ELF-1 (cell line): ENCODE data around the gene C16orf86.

Experiments
- DNase-seq: peaks from one replicate; pipeline ENCODE4 v3.0.0-alpha.2; 2016; ENCODE audit warnings: low read depth, low spot score

Gene C16orf86, protein sequence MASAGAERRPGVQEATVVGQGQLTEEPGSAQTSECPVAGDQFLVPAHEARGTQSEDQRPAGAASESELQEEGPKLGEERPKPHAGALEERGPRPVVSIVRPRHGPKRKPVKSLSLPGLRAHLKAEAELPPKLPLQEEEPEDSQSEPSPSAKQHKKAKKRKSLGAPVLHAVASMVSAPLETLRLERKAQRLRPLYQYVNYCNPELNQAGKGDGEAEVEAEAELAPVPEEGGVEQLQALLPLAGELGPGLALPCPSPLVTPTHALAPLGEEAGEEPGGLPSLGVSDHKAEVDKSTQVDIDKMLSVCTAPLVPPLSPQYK

DNA sequence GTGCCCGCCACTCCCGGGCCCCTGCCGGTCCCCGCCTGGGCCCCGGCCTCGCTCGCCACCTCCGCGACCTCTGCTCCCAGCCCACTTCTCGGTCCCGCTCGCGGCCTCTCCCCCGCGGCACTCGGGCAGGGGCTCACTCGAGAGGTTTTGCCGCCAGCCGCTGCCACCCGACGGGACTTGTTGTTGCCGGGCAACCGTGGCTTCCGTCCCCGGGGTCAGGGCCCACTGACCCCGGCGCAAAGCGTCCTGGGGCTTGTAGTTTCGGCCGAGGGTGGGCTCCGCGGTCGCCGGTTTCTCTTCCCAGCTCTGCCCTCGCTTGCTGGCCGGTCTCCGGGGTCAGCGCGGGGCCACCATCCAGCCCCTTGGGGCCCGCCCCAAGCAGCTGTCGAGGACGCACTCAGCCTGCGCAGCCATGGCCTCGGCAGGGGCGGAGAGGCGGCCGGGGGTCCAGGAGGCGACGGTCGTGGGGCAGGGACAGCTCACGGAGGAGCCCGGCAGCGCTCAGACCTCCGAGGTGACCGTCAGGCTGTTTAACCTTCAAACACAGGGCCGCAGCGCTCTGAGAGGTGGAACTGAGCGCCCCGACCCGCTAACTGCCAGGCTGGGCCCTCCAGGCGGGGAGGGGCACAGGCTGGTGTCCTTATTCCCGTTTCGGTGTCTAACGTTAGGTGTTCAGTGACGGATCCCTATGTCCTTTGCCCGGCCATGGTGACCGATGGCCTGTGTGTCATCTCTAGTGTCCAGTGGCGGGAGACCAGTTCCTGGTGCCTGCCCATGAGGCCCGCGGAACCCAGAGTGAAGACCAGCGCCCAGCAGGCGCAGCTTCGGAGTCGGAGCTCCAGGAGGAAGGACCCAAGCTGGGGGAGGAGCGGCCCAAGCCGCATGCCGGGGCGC lies at the start of gene C16orf86, which contains the start of gene ENKD1:
Gene C16orf86, plus strand, starts transcription at position 256 of the 894 bp plus-strand sequence. Its CDS starts 157 bp downstream, at position 413.
Gene ENKD1, minus strand, starts transcription at position 192 of the 894 bp plus-strand sequence. CDS start 308 bp downstream, outside the sequence.
- peak; percentile 83 for DNase-seq

DNA sequence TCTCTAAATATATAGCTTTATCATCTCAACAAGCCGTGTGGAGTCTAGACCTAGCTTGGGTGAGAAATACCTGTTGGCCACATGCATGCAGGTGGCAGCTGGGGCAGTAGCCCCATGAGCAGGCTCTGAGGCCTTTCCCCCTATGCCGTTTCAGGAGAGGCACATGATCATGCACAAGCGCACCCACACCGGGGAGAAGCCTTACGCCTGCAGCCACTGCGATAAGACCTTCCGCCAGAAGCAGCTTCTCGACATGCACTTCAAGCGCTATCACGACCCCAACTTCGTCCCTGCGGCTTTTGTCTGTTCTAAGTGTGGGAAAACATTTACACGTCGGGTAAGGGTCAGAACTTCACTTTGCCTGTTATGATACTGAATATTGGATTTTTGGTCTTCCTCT lies 38.4 kb upstream of the C16orf86 start:
- DNase-seq = no peak

DNA sequence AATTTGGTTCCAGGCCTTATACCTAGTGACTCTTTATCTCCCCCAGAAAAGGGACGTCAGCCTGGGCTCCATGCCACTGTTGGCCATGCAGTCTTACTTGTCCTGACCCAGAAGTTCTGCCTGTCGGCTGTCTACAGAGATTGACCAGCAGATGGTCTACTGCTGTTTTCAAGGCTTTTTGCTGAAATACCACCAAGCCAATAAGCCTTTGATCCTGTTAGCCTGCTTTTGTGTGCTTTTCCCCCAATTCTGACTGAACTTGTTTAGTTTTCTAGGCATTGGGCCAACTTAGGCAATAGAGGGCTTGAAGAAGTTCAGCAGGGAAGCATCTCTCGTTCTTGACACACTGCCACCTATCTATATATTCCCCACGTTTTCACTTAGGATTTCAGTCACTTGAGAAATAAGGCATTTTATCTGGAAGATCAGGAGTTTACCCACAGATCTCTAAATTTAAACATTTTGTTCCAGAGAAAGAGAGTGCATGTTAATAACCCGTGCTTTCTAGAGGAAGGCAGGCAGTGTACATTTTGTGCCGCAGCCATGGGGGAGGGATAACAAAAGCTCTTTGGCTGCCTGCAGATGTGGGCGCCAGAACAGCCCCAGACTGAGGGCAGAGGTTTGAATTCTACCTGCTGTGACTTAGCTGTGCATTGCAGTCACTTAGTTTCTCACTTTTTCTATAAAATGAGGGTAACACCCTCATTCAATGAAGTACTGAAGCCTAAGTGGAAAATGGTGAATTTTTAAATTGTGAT lies 34.0 kb upstream of the C16orf86 start:
- no peak for DNase-seq

DNA sequence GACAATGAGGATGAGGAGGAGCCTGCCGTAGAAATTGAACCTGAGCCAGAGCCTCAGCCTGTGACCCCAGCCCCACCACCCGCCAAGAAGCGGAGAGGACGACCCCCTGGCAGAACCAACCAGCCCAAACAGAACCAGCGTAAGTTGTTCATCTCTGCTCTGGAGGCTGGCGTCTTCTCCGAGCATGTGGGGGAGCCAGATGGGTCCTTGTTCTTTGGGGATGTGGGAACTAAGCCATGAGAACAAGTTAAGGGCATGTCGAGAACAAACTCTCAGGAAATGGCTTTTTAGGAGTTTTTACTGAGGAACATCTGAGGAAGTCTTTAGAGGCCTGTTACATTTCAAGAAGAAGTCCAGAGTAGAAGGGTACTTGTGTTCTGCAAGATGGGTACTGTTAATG lies 29.9 kb upstream of the C16orf86 start:
- no peak for DNase-seq

DNA sequence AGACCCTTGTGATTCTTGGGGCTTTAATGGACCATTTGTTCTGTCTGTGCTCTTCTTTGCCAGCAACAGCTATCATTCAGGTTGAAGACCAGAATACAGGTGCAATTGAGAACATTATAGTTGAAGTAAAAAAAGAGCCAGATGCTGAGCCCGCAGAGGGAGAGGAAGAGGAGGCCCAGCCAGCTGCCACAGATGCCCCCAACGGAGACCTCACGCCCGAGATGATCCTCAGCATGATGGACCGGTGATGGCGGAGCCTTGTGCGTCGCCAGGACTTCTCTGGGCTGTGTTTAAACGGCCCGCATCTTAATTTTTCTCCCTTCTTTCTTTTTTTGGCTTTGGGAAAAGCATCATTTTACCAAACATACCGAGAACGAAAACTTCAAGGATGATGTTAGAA lies 29.0 kb upstream of the C16orf86 start:
- DNase-seq = no peak

DNA sequence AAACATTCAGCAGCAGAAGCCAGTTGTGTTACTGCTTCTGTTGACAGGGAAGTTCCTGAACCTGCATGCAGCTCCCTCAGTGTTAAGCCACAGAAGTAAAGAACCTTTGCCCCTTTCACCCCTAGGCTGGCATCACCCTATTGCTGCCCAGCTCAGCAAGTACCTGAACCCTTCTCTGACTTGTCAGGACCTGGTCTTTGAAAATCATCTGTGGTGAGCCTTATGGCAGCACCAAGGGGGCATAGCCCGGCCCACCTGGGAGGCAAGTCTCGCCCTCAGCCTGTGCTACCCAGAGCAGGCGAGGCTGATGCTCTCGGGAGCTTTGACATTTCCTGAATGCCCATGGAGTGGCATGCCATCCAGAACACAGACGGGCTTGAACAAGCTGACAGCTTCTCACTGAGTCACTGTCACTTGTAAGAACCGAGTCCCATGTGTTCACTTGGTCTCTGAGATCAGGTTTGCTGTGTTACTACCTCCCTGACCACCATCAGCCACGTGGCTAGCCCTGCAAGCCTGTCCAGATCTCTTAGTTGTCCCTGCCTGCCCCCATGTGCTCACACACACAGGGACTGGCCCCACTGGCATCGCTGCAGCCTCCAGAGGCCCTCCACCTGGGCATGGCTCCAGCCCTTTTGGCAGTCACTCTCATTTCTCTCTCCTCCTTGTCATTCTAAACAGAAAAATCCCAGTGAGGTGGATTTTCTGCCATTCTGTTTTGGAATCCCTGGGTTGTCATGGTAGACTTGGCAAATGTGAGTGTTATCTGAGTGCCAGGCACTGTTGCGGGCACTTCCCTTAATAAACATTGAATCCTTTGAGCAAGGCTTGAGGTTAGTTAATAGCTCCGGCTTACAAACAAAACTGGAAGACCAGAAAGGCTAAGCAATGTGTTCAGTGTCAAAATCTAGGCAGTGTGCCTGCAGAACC lies 24.6 kb upstream of the C16orf86 start:
- no peak for DNase-seq

DNA sequence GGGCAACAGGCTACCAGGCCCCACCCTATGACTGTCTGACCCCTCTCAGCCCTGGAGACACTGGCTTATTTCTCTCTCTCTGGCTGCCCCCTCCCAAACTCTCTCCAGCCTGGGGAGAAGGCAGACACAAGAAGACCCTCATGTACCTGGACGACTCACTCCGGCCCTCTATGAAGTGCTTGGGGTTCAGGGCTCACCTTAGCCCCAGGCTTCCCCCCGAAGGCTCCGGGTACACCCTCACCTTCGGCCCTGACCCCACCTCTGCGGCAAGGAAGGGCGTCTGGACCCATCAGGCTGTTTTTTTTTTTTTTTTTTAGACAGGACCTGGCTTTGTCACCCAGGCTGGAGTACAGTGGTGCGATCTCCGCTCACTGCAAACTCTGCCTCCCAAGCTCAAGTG lies 22.6 kb upstream of the C16orf86 start:
- no peak for DNase-seq

DNA sequence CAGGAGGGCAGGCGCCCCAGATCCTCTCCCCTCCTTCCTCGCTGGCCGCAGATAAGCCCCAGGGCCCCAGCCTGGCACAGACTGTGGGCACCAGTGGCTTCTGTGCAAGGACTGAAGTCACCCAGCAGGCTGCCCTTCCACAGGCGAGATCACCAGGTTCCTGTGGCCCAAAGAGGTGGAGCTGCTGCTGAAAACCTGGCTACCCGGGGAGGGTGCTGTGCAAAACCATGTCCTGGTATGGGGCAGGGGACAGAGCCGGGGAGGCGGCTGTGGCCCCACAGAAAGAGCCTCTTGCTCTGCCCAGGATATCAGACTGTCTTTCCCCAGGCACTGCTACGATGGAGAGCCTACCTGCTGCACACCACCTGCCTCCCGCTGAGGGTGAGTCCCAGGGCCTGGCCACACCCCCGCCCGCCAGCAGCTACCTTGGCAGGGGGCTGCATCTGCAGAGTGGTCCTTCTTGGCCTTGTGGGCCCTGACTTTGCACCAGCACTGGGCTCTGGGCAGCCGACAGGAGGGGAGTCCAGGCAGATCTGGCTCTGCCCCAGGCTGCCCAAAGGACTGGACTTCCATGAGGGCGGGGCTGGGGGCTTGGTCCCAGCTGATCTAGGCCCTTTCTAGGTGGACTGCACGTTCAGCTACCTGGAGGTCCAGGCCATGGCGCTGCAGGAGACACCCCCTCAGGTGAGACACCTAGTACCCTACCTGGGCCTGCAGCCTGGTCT lies 21.1 kb upstream of the C16orf86 start:
- DNase-seq = no peak

DNA sequence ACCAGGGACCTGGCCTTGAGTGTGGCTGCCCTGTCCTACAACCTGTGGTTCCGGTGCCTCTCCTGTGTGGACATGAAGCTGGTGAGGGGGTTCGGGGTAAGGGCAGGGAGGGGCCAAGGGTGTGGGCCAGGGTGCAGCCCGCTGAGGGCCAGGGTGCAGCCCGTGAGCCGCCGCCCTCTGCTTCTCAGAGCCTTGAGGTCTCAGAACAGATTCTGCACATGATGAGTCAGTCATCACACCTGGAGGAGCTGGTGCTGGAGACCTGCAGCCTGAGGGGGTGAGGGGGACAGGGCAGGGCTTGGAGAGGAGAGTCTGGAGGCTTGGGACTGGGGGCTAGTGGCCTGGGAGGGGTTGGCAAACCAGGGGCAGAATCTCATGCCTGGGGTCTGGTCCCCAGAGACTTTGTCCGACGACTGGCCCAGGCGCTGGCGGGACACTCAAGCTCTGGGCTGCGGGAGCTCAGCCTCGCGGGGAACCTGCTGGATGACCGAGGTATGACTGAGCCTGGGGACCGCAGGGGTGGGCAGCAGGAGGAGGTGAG lies 19.4 kb upstream of the C16orf86 start:
- DNase-seq = no peak

DNA sequence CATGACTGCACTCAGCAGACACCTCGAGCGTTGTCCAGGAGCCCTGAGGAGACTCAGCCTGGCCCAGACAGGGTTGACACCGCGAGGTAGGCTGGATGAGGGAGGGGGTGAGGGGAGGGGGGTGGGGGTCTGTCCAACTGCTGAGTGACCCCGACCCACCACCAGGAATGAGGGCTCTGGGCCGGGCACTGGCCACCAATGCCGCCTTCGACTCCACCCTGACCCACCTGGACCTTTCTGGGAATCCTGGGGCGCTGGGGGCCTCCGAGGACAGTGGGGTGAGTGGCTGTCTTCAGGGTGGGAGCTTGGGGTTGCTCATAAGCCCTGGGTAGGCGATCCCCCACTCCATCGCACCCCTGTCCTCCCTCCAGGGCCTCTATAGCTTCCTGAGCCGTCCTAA lies 18.9 kb upstream of the C16orf86 start:
- no peak for DNase-seq

DNA sequence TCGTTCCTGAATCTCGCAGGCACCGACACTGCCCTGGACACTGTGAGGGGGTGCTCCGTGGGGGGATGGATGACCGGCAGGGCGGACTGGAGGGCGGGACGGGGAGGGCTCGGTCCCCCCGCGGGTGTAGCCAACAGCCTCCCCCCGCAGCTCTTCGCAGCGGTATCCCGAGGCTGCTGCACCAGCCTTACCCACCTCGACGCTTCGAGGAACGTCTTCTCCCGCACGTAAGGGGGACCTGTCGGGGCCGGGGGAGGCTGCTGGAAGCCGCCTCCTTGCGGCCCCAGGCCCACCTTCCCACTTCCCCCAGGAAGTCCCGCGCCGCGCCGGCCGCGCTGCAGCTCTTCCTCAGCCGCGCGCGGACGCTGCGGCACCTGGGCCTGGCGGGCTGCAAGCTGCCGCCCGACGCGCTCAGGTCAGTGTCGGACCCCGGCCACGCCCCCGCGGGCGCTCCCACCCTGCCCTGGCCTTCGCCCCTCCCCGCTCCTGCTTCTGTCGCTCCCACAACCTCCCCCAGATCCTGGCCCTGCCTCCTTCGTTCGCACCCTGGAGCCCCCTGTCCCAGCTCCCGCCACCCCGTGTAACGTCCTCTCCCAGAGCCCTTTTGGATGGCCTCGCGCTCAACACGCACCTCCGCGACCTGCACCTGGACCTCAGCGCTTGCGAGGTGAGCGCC lies 18.4 kb upstream of the C16orf86 start:
- no peak for DNase-seq

DNA sequence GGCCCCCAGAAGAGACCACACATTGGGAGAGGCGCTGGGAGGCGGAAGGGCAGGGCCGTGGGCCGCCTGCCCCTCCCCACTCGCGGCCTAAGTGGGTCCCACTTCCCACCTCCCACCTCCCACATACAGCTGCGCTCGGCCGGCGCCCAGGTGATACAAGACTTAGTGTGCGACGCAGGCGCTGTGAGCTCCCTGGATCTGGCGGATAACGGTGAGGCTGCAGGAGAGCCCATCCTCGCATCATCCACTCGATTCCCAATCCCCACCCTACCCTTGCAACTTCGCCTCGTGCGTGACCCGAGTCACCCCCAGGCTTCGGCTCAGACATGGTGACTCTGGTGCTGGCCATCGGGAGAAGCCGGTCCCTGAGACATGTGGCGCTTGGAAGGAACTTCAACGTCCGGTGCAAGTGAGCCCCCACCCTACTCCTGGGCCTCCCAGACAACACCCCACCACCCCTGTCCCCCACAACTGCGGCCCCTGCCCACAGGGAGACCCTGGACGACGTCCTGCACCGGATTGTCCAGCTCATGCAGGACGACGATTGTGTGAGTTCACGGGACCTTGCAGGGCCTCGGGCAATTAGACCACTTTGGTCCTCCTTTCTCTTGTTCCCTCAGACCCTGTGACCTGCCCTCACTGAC lies 17.7 kb upstream of the C16orf86 start:
- DNase-seq = no peak

DNA sequence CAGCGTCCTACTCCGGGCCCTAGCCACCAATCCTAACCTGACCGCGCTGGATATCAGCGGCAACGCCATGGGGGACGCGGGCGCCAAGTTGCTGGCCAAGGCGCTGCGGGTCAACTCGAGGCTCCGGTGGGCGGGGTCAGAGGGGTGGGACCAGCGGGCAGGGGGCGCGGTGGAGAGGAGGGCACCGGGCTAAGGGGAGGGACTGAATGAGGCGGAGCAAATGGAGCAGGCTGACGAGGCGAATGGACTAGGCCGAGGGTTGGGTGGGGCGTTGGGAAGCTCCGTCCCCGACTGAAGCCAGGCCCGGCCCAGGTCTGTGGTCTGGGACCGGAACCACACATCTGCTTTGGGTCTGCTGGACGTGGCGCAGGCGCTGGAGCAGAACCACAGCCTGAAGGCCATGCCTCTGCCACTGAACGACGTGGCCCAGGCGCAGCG lies 17.1 kb upstream of the C16orf86 start:
- peak; percentile 76 for DNase-seq

DNA sequence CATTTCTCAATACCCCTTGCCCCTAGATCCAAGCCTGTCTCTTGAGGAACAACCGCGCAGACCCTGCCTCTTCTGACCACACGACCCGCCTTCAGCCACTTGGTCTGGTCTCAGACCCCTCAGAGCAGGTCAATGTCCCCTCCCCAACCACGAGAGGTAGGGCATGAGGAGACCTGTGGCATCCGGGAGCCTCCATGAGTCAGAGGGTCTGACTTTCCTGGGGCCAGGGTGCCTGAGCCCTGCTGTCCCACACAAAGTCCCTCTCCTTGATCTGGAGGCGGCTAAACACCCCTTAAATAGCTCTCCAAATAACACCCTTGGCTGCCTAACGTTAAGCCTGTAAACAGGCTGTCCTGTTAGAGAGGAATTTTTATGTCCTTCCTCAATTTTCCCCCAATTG lies 16.6 kb upstream of the C16orf86 start:
- DNase-seq = no peak

DNA sequence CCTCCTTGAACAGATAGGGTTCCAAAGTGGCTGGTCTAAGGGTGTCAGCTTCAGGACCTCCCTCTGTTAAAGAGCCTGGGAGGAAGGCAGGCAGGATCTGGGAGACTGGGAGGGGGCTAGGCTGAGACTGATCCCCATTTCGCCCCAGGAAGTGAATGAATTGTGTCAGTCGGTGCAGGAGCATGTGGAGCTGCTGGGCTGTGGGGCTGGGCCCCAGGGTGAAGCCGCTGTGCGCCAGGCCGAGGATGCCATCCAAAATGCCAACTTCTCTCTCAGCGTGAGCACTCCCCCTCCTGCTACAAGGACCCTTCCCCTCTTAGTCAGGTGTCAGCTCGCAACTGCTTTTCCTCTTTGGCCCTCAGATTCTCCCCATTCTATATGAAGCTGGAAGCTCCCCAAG lies 15.6 kb upstream of the C16orf86 start:
- no peak for DNase-seq

DNA sequence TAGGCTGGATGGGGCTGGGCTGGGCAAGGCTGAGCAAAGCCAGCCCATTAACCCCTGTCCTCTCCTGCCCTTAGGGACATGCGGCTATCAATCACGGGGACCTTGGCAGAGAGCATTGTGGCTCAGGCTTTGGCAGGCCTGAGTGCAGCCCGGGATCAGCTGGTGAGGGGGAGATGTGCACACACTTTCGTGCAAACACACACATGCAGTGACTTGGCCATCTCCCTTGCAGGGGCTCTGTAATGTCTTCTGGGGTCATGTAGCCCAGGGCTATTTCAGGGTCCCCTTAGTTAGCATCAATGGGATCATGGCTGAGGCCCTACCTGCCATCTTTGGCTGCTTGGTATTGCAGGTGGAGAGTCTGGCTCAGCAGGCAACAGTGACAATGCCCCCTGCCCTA lies 14.8 kb upstream of the C16orf86 start:
- DNase-seq = no peak

DNA sequence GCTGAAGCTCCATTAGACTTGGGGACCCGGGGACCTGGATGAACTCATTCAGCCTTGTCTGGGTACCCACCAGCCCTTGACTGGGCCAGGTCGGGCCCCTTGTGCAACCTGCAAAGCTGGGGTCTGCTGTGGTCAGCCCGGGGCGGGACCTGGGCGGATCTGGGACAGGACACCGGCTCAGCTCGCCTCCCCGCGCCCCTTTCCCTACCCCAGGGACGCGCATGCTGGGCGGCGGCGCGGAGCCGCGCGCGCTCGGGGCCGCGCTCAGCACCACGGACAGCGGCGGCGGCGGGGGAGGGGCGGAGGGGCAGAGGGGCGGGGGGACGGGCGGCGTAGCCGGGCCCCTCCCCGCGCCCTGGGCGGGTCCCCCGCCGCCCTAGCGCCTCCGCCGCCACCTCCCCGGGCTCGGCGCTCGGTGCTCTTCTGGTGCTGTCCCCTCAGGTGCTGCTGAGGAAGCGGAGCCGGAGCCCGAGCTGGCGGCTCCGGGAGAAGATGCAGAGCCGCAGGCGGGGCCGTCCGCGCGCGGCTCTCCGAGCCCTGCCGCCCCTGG lies 14.0 kb upstream of the C16orf86 start:
- DNase-seq = no peak

DNA sequence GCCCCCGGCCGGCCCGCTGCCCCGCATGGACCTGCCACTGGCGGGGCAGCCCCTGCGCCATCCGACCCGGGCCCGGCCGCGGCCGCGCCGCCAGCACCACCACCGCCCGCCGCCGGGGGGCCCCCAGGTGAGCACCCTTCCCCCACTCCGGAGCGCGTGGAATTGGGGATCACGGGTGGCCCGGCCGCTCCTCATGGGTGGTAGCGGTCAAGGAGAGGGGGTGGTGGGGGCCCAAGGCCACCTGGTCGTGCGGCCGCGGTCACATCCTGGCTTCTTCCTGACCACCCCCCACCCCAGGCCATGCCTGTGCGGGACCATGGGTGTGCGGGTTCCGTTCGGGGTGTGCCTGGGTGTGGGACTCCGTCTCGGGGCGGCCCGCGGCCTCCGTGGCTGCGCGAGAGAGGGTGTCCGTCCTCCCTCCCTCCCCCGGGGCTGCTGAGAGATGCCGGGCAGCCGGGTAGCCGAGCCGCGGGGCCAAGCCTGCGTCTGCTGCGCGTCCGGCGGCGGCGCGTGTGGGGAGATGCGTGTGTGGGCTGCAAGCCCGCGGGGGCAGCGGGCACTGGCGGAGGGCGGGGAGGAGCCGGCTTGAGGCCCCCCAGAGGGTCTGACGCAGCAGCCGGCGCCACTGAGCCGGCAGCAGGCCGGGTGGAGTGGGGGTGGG lies 13.4 kb upstream of the C16orf86 start:
- no peak for DNase-seq
